GM21737 (cell line): Measurements from ENCODE around the gene TAF11L7.
"Not testable (repeated sequence)": the region's sequence is repeated elsewhere in the genome, so short reads cannot be mapped to it uniquely, and the experiment has no call there.

Experiments used
- ATAC-seq: cut with Tn5 transposase; IDR thresholded peaks from one replicate; pipeline ENCODE4 v1.9.1; 2021; ENCODE audit warnings: mild to moderate bottlenecking, moderate library complexity; ENCODE audit not compliant: unreplicated experiment

TAF11L7 gene

DNA sequence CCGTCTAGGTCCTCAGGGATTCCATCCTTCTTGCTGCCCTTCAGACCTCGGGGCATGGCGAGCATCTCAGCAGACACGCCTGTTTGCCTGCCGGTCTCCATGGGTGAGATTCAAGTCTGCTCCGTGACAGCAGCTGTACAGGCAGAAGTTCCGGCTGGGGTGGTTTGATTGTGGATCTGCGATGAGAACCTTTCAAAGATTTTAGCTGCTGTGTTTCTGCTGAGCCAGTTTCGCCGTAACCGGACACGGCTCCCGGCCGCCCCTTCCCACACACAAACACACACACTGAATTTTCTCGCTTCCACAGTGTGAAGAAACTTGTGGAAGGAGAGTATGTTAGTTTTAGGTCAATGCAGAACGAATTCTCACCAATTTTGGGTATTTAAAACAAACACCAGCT lies at the start of gene TAF11L7:
TSS of gene TAF11L7 (minus strand) at position 101 of the 400 bp plus-strand sequence.
- ATAC-seq = not testable (repeated sequence)

DNA sequence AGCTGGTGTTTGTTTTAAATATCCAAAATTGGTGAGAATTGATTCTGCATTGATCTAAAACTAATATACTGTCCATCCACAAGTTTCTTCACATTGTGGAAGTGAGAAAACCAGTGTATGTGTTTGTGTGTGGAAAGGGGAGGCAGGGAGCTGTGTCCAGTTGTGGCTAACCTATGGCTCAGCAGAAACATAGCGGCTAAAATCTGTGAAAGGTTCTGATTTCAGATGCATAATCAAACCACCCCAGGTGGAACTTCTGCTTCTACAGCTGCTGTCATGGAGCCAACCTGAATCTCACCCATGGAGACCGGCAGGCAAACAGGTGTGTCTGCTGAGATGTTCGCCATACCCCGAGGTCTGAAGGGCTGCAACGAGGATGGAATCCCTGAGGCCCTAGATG lies 48.6 kb upstream of the TAF11L7 start, which contains the start of gene TAF11L14:
TSS of gene TAF11L14 (plus strand) at position 301 of the 400 bp plus-strand sequence.
- no peak for ATAC-seq

DNA sequence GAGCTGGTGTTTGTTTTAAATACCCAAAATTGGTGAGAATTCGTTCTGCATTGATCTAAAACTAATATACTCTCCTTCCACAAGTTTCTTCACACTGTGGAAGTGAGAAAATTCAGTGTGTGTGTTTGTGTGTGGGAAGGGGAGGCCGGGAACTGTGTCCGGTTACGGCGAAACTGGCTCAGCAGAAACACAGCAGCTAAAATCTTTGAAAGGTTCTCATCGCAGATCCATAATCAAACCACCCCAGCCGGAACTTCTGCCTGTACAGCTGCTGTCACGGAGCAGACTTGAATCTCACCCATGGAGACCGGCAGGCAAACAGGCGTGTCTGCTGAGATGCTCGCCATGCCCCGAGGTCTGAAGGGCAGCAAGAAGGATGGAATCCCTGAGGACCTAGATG lies 46.2 kb upstream of the TAF11L7 start, which contains the start of gene TAF11L13:
TSS of gene TAF11L13 (plus strand) at position 301 of the 400 bp plus-strand sequence.
- not testable (repeated sequence) for ATAC-seq

DNA sequence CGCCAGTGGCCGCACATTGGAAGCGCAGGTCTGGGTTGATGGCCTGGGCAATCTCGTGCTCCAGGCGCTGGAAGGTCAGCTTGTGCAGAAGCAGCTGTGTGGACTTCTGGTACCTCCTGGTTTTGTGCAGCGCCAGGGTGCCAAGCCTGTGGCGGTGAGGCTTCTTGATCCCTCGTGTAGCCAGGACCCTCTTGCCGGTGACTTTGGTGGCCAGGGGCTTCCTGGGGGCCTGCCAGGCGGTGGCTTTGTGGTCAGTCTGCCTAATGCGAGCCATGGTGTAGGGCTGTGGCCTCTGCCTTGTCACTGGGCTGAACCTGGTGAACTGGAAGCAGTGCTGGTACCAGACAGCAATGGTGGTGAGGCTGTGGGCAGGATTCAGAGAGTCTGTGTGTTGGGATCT lies 40.1 kb upstream of the TAF11L7 start:
- no peak for ATAC-seq

DNA sequence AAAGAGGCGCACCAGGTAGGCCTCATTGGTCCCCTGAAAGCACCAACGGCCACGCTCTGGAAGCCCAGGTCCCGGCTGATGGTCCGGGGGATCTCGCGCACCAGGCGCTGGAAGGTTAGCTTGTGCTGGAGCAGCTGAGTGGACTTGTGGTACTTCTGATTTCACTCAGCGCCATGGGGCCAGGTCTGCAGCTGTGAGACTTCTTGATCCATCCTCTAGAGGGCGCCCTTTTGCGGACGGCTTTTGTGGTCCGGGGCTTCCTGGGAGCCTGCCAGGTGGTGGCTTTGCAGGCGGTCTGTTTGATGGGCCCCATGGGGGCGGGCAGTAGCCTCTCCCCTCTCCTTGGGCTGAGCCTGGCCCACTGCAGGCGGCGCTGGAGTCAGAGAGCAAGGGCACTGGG lies 35.1 kb upstream of the TAF11L7 start:
- ATAC-seq = no peak

DNA sequence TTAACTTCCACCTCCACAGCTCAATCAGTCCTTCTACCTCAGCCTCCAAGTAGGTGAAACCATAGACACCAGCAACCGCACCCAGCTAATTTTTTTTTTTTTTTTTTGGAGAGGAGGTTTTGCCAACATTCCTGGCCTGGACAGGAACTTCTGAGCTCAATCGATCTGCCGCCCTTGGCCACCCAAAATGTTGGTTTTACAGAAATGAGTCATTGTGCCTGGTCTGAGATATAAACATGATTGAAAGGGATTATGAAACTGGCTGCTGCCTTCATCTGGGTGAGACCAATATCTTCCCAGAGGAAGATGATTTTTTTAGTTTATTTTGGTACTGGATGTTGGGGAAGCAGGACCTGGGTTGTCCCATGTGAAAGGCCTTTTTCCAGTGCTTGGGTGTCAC lies 33.8 kb upstream of the TAF11L7 start:
- no peak for ATAC-seq

DNA sequence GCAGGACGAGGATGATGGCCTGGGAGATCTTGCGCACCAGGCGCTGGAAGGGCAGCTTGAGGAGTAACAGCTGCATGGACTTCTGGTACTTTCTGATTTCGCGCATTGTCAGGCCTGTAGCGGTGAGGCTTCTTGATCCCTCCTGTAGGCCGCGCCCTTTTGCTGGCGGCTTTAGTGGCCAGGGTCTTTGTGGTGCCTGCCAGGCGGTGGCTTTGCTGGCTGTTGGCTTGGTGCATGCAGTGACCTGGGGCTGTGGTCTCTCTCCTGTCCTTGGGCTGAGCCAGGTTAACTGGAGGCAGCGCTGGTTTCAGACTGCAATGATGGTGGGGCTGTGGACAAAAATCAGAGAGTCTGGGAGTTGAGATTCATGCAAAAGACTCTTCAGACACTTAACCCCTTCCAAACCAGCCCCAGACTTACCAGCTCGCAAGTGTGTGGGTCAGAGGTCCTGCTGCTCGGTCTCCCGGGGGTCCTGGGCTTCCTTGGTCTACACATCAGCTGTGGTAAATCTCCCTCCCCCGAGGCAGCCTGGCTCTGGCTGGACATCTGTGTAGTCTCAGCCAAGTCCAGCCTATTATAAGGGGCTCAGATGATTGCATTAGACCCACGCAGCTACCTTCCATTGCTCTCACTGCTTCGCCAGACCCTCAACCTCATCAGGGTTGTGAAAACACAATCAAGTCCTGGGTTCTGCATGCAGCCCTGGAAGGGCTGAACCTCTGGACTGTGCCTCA lies 29.5 kb upstream of the TAF11L7 start:
- ATAC-seq = no peak

DNA sequence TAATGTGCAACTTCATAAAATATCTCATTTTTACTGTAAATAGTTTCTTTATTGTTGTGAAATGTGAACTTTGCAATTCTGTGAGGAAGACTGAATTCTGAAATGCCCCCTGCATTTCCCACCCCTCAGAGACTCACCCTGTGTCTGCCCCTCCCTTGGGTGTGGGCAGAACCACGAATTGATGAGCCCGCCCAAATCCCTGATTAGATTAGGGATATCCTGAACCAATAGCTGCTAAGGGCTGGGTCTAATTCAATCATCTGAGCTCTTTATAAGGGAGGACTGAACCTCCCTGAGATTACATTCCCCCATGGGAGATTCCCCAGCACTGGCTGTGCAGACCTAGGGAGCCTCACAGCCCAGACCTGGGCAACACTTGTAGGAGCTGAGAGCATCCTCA lies 24.5 kb upstream of the TAF11L7 start, which contains the start of gene TAF11L12:
TSS of gene TAF11L12 (plus strand) at position 301 of the 400 bp plus-strand sequence.
- ATAC-seq = not testable (repeated sequence)

DNA sequence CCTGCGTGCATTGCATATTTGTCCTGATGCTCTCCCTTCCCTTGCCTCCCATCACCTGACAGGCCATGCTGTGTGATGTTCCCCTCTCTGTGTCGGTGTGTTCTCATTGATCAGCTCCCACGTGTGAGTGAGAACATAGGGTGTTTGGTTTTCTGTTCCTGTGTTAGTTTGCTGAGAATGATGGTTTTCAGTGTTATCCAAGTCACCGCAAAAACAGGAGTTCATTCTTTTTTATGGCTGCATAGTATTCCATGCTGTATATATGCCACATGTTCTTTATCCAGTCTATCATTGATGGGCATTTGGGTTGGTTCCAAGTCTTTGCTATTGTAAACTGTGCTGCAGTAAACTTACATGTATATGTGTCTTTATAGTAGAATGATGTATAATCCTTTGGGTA lies 21.9 kb upstream of the TAF11L7 start:
- not testable (repeated sequence) for ATAC-seq

DNA sequence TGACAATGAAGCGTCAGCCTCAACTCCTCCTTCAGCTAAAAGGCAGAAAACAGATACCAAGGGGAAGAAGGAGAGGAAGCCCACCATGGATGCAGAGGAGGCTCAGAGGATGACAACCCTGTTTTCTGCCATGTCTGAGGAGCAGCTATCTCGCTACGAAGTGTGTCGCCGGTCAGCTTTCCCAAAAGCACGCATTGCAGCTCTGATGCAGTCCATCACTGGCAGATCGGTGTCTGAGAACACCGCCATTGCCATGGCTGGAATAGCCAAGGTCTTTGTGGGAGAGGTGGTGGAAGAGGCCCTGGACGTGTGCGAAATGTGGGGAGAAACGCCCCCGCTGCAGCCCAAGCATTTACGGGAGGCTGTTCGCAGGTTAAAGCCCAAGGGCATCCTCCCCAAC lies 19.4 kb upstream of the TAF11L7 start:
- ATAC-seq = no peak

DNA sequence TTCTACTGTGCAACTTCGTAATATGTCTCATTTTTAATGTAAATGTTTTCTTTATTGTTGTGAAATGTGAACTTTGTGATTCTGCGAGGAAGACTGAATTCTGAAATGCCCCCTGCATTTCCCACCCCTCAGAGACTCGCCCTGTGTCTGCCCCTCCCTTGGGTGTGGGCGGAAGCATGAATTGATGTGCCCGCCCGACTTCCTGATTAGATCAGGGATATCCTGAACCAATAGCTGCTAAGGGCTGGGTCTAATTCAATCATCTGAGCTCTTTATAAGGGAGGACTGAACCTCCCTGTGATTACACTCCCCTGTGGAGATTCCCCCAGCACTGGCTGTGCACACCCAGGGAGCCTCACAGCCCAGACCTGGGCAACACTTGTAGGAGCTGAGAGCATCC lies 18.3 kb upstream of the TAF11L7 start, which contains the start of gene TAF11L11:
TSS of gene TAF11L11 (plus strand) at position 304 of the 400 bp plus-strand sequence.
- not testable (repeated sequence) for ATAC-seq

DNA sequence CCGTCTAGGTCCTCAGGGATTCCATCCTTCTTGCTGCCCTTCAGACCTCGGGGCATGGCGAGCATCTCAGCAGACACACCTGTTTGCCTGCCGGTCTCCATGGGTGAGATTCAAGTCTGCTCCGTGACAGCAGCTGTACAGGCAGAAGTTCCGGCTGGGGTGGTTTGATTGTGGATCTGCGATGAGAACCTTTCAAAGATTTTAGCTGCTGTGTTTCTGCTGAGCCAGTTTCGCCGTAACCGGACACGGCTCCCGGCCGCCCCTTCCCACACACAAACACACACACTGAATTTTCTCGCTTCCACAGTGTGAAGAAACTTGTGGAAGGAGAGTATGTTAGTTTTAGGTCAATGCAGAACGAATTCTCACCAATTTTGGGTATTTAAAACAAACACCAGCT lies 12.2 kb upstream of the TAF11L7 start, which contains the start of gene TAF11L10:
TSS of gene TAF11L10 (minus strand) at position 101 of the 400 bp plus-strand sequence.
- ATAC-seq = not testable (repeated sequence)

DNA sequence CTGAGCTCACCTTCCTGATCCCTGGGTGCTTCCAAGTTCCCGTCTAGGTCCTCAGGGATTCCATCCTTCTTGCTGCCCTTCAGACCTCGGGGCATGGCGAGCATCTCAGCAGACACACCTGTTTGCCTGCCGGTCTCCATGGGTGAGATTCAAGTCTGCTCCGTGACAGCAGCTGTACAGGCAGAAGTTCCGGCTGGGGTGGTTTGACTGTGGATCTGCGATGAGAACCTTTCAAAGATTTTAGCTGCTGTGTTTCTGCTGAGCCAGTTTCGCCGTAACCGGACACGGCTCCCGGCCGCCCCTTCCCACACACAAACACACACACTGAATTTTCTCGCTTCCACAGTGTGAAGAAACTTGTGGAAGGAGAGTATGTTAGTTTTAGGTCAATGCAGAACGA lies 8.7 kb upstream of the TAF11L7 start, which contains the start of gene TAF11L9:
TSS of gene TAF11L9 (minus strand) at position 140 of the 400 bp plus-strand sequence.
- not testable (repeated sequence) for ATAC-seq

DNA sequence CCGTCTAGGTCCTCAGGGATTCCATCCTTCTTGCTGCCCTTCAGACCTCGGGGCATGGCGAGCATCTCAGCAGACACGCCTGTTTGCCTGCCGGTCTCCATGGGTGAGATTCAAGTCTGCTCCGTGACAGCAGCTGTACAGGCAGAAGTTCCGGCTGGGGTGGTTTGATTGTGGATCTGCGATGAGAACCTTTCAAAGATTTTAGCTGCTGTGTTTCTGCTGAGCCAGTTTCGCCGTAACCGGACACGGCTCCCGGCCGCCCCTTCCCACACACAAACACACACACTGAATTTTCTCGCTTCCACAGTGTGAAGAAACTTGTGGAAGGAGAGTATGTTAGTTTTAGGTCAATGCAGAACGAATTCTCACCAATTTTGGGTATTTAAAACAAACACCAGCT lies 5.3 kb upstream of the TAF11L7 start, which contains the start of gene TAF11L8:
TSS of gene TAF11L8 (minus strand) at position 101 of the 400 bp plus-strand sequence.
- not testable (repeated sequence) for ATAC-seq
